Measurements from ENCODE around the gene PRKD1. TPM values are rescaled to one million over a fixed set of nuclear protein-coding genes. Genes with fewer than 3 reads are reported as not detected.
"Not testable (repeated sequence)": the region's sequence is repeated elsewhere in the genome, so short reads cannot be mapped to it uniquely, and the experiment has no call there.

Gene PRKD1
- polyA plus RNA-seq, 1 of the 3 experiments (the other 2 are of a cell fraction) = 0.07 TPM

GRCh38 chr14:29782041-29782440, 145.6 kb downstream of the PRKD1 start:
- POLR2A ChIA-PET = no interaction called here
- no peak overlapping the region for H3K4me2 ChIP-seq

GRCh38 chr14:29777142-29777541, 150.5 kb downstream of the PRKD1 start:
- H4K20me1 ChIP-seq (ENCODE audit: insufficient read depth); POLR2A ChIA-PET; H3K4me3 ChIP-seq (ENCODE audit: low read depth in 2 of 2, low read length in 1 of 2); H3K9ac ChIP-seq; H3F3A ChIP-seq (replicated peaks; ENCODE audit: insufficient read depth); H3K79me2 ChIP-seq (ENCODE audit: insufficient read depth); CTCF ChIA-PET; DNase-seq; H3K36me3 ChIP-seq (replicated peaks in 1 of 2; ENCODE audit: control insufficient read depth in 1 of 2, insufficient read depth in 2 of 2, low read length in 1 of 2); H3K4me1 ChIP-seq (ENCODE audit: control insufficient read depth in 1 of 2, insufficient read depth in 2 of 2, low read depth in 1 of 2, low read length in 1 of 2); H3K9me2 ChIP-seq; H3K27ac ChIP-seq (ENCODE audit: low read depth in 2 of 2, low read length in 1 of 2); H3K4me2 ChIP-seq; H3K27me3 ChIP-seq (ENCODE audit: insufficient read depth); H2AFZ ChIP-seq (ENCODE audit: low read depth); H3K9me3 ChIP-seq: not testable (repeated sequence)
- WGBS (ENCODE audit: low lambda C conversion rate) = 8% methylated on average over 1 of the region's 1 CpG

More at GRCh38 chr14:29782041-29782440, 145.6 kb downstream of the PRKD1 start:
- no peak for TF ChIP-seq EP300 (IDR thresholded peaks at IDR 0.05; ENCODE audit: borderline replicate concordance in 1 of 2, low read depth in 1 of 2, low read length in 1 of 2)
- TF ChIP-seq EZH2phosphoT487 (IDR thresholded peaks at IDR 0.05; ENCODE audit: borderline replicate concordance, low read depth) = no peak
- no peak for TF ChIP-seq SMC3 (IDR thresholded peaks at IDR 0.05; ENCODE audit: low read depth, low read length)
- no peak for TF ChIP-seq FOXJ3 (CRISPR knock-in tag; IDR thresholded peaks at IDR 0.05)
- TF ChIP-seq ELF1 (IDR thresholded peaks at IDR 0.05) = no peak
- TF ChIP-seq IRF3 (IDR thresholded peaks at IDR 0.05; ENCODE audit: low read depth, low read length) = no peak
- TF ChIP-seq GABPA (IDR thresholded peaks at IDR 0.05; ENCODE audit: low read depth) = no peak
- TF ChIP-seq, protein P1, sequence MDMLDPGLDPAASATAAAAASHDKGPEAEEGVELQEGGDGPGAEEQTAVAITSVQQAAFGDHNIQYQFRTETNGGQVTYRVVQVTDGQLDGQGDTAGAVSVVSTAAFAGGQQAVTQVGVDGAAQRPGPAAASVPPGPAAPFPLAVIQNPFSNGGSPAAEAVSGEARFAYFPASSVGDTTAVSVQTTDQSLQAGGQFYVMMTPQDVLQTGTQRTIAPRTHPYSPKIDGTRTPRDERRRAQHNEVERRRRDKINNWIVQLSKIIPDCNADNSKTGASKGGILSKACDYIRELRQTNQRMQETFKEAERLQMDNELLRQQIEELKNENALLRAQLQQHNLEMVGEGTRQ (IDR thresholded peaks at IDR 0.05; ENCODE audit: borderline replicate concordance, low read depth, low read length) = no peak
- TF ChIP-seq, protein P2, sequence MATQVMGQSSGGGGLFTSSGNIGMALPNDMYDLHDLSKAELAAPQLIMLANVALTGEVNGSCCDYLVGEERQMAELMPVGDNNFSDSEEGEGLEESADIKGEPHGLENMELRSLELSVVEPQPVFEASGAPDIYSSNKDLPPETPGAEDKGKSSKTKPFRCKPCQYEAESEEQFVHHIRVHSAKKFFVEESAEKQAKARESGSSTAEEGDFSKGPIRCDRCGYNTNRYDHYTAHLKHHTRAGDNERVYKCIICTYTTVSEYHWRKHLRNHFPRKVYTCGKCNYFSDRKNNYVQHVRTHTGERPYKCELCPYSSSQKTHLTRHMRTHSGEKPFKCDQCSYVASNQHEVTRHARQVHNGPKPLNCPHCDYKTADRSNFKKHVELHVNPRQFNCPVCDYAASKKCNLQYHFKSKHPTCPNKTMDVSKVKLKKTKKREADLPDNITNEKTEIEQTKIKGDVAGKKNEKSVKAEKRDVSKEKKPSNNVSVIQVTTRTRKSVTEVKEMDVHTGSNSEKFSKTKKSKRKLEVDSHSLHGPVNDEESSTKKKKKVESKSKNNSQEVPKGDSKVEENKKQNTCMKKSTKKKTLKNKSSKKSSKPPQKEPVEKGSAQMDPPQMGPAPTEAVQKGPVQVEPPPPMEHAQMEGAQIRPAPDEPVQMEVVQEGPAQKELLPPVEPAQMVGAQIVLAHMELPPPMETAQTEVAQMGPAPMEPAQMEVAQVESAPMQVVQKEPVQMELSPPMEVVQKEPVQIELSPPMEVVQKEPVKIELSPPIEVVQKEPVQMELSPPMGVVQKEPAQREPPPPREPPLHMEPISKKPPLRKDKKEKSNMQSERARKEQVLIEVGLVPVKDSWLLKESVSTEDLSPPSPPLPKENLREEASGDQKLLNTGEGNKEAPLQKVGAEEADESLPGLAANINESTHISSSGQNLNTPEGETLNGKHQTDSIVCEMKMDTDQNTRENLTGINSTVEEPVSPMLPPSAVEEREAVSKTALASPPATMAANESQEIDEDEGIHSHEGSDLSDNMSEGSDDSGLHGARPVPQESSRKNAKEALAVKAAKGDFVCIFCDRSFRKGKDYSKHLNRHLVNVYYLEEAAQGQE (IDR thresholded peaks at IDR 0.05; ENCODE audit: low read depth, low read length) = no peak
- TF ChIP-seq POLR2AphosphoS5 (IDR thresholded peaks at IDR 0.05; ENCODE audit: low read depth, low read length) = no peak
- TF ChIP-seq RCOR1 (IDR thresholded peaks at IDR 0.05; ENCODE audit: low read length) = no peak
- TF ChIP-seq MXI1 (IDR thresholded peaks at IDR 0.05; ENCODE audit: low read depth, low read length) = no peak
- TF ChIP-seq TCF12 (IDR thresholded peaks at IDR 0.05) = no peak
- Histone ChIP-seq H3K4me3 (ENCODE audit: low read depth in 2 of 2, low read length in 1 of 2) (no peak overlapping the region), H4K20me1 (ENCODE audit: insufficient read depth) (no peaks in the 10 kb centered on the region), H3K9me3 (no peaks in the 10 kb centered on the region), H2AFZ (ENCODE audit: low read depth) (no peak overlapping the region), H3K9ac (no peak overlapping the region), H3F3A (replicated peaks; ENCODE audit: insufficient read depth) (no peaks in the 10 kb centered on the region), H3K27me3 (ENCODE audit: insufficient read depth) (no peaks in the 10 kb centered on the region), H3K36me3 (replicated peaks in 1 of 2; ENCODE audit: control insufficient read depth in 1 of 2, insufficient read depth in 2 of 2, low read length in 1 of 2) (no peaks in the 10 kb centered on the region), H3K4me1 (ENCODE audit: control insufficient read depth in 1 of 2, insufficient read depth in 2 of 2, low read depth in 1 of 2, low read length in 1 of 2) (no peaks in the 10 kb centered on the region), H3K79me2 (ENCODE audit: insufficient read depth) (no peaks in the 10 kb centered on the region), H3K9me2 (no peaks in the 10 kb centered on the region), H3K27ac (ENCODE audit: low read depth in 2 of 2, low read length in 1 of 2) (no peak overlapping the region)
- 11% methylated on average over 2 of the region's 2 CpGs for WGBS (ENCODE audit: low lambda C conversion rate)
- CTCF ChIA-PET = no interaction called here
- no peak for DNase-seq

Measured in SK-N-SH (cell line).